ENCODE data around the gene KCNK15.
A peak's percentile ranks its signal among the peaks of the same experiment; 100 is the strongest.

KCNK15 gene

GRCh38 chr20:44735816-44736169 is 9.9 kb upstream of the KCNK15 start:
- DNase-seq (ENCODE audit: low read depth in 1 of 2, low spot score in 1 of 2), result no peak

- DNase-seq (ENCODE audit: low read depth in 1 of 2, low spot score in 1 of 2), result no peak
Measured at GRCh38 chr20:44736170-44737021, 9.3 kb upstream of the KCNK15 start.

- DNase-seq (ENCODE audit: low read depth in 1 of 2, low spot score in 1 of 2), result no peak
Measured at GRCh38 chr20:44737116-44737515, 8.5 kb upstream of the KCNK15 start.

GRCh38 chr20:44738813-44739477 is 6.7 kb upstream of the KCNK15 start:
- no peak for DNase-seq (ENCODE audit: low read depth in 1 of 2, low spot score in 1 of 2)

GRCh38 chr20:44739942-44740341 is 5.7 kb upstream of the KCNK15 start:
- DNase-seq (ENCODE audit: low read depth in 1 of 2, low spot score in 1 of 2), result no peak

- DNase-seq (ENCODE audit: low read depth in 1 of 2, low spot score in 1 of 2), result no peak
Measured at GRCh38 chr20:44742304-44743079, 3.2 kb upstream of the KCNK15 start.

- no peak for DNase-seq (ENCODE audit: low read depth in 1 of 2, low spot score in 1 of 2)
Measured at GRCh38 chr20:44743080-44743701, 2.5 kb upstream of the KCNK15 start.

GRCh38 chr20:44743916-44744655 is 1.6 kb upstream of the KCNK15 start:
- no peak for DNase-seq (ENCODE audit: low read depth in 1 of 2, low spot score in 1 of 2)

- DNase-seq (ENCODE audit: low read depth in 1 of 2, low spot score in 1 of 2), result no peak
Measured at GRCh38 chr20:44745122-44745597, 505 bp upstream of the KCNK15 start.

GRCh38 chr20:44746367-44747165 is 901 bp downstream of the KCNK15 start:
- DNase-seq (ENCODE audit: low read depth in 1 of 2, low spot score in 1 of 2), result no peak

GRCh38 chr20:44747166-44748004 is 1.7 kb downstream of the KCNK15 start:
- peak; percentile 34 to 48 for DNase-seq (ENCODE audit: low read depth in 1 of 2, low spot score in 1 of 2)

GRCh38 chr20:44748005-44748370 is 2.3 kb downstream of the KCNK15 start:
- DNase-seq (ENCODE audit: low read depth in 1 of 2, low spot score in 1 of 2), result no peak

GRCh38 chr20:44750081-44750805 is 4.6 kb downstream of the KCNK15 start:
- no peak for DNase-seq (ENCODE audit: low read depth in 1 of 2, low spot score in 1 of 2)

- no peak for DNase-seq (ENCODE audit: low read depth in 1 of 2, low spot score in 1 of 2)
Measured at GRCh38 chr20:44752099-44752931, 6.7 kb downstream of the KCNK15 start.

GRCh38 chr20:44754554-44754953 is 8.9 kb downstream of the KCNK15 start:
- DNase-seq (ENCODE audit: low read depth in 1 of 2, low spot score in 1 of 2), result no peak

GRCh38 chr20:44756011-44756688 is 10.5 kb downstream of the KCNK15 start:
- no peak for DNase-seq (ENCODE audit: low read depth in 1 of 2, low spot score in 1 of 2)

GRCh38 chr20:44756956-44757355 is 11.3 kb downstream of the KCNK15 start:
- DNase-seq (ENCODE audit: low read depth in 1 of 2, low spot score in 1 of 2), result no peak
